SH-SY5Y (cell line): Measurements from ENCODE around the gene TNFRSF4.

Experiments
- GATA2 ChIP-seq: IDR thresholded peaks from 2 replicates; pipeline ENCODE4 v1.6.1; 2011; ENCODE audit warnings: mild to moderate bottlenecking, low read depth, low read length
- GATA3 ChIP-seq: IDR thresholded peaks from 2 replicates; pipeline ENCODE4 v1.6.1; 2011; ENCODE audit warnings: low read depth, mild to moderate bottlenecking, low read length, moderate library complexity

DNA sequence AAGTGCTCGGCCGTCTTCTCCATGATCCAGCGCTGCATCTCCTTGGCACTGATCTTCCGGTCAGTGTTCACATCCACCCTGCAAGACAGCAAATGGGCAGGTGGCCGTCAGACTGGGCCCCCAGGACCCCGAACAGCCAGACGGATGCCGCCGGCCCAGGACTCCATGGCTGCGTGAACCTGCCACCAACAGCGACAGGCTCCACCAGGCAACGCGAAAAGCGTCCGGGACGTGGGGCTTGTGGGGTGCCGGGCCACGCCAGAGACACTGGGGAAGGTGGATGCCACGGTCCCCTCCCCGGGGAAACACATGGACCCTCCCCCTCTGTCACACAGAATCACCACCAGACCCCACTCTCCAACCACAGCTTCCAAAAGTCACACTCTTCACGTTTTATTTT lies 9.9 kb upstream of the TNFRSF4 start:
- no peak for TF ChIP-seq GATA2
- no peak for TF ChIP-seq GATA3
